Endothelial cell of hepatic sinusoid (primary cell): ENCODE measurements around the gene MORF4L2.

Source experiments
- in situ Hi-C: cut with HindIII; loops from 2 replicates; pipeline ENCODE4 v1.10.0; 2017; ENCODE audit warnings: low sequenced_read_pairs

MORF4L2 gene

DNA sequence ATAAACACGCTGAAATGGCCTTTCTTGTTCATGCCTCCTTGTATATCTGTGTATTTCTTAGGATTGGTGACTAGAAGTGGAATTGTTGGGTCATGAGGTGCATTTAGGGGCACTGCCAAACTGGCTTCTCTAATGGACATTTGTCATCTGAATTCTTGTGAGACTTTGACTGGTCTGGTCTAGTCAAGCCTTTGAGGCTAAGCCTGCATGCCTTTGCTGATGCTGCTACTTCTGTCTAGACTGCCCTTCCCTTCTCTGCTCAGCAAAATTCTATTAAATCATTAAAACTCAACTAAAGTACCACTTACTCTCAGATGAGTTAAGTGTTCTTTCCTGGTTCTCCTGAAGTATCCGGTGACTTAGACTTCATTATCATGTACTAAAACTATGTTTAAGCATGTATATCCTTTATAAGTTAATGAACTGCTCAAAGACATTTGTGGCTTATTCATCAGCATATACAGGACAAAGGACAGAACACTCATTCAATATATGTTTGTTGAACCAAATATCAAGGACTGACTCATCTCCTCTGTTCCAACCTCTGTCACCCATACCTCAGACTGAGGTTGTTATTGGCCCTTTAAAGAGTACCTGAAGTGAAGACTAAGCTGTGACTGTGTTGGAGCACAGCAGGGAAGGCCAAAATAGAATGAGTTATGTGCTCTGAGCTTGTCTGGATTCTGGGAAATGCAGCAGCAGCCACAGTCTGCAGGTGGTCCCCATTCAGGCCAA, 48.7 kb downstream of the MORF4L2 start:
- in situ Hi-C loops, result no loop called here

DNA sequence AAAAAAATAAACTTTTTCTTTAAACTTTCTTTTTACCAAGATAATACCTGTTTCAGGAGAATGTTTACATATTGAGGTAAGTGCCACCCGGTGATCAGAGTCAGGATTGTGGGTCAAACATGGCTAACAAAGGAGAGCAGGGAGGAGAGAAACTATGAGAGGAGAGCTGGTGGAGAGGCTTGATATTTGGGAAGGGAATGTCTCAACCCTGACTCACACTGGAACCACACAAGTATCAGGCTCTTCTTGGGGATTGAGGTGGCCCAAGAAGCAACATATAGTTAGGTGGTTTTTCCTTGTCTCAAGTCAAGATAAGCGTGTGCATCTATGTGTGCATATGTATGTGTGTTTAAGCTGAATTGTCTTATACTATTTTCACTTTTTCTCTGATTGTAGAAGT, 51.1 kb downstream of the MORF4L2 start:
- in situ Hi-C loops, result no loop called here

DNA sequence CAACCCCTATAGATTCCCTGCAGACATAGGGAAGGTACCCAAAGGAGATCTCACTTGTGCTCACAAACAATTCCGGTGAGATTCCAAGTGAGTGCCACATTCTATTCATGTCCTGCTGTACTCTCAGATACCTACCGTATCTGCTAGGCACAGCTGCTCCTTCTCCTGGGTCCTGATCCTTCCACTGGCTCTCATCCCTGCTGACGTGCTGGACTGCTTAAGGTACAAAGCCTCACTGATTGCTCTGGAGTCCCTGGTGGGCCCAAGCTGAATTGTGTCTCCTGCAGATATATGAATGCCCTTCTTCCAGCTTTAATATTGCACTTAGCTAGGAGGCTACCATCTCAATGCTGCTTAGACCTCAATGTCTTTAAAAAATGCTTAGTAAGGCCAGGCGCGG, 55.4 kb downstream of the MORF4L2 start:
- in situ Hi-C loops, result no loop called here

DNA sequence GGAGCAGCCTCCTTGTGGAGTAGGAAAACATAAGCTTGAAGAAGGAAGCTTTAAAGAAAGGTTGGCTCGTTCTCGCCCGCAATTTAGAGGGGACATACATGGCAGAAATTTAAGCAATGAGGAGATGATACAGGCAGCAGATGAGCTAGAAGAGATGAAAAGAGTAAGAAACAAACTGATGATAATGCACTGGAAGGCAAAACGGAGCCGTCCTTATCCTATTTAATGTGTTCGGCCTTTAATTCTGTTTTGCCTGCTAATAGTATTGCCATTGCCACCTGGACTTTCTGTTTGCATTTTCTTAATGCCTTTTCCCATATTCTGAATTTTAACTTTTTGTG, 56.4 kb downstream of the MORF4L2 start:
- in situ Hi-C loops, result no loop called here

DNA sequence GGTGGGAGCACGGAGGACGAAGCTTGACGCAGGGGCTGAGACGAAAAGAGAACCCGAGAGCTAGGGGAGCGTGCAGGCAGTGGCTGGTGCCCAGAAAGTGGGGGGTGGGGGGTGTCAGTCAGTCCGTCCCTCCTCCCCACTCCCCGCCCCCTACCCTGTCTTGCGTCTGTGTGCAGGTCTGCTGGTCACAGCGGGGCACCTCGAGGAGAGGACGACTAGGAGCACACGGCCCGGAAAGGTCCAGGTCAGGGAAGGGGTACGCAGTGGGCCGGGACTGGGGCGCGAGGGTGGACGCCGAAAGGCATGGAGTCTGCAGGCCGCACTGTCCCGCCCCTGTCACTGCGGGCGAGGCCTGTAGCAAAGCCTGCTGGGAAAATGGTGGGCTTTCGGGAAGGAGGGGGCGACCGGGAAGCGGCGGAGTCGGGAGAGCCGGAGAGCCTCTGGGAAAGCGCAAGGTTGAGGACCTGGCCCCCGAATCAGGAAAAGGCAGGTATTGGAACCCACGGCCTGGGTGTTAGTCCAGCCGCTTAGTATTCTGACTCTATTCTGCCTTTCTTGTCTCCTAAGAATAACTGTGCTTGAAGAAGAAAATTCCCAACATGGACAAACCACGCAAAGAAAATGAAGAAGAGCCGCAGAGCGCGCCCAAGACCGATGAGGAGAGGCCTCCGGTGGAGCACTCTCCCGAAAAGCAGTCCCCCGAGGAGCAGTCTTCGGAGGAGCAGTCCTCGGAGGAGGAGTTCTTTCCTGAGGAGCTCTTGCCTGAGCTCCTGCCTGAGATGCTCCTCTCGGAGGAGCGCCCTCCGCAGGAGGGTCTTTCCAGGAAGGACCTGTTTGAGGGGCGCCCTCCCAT, 57.0 kb downstream of the MORF4L2 start:
- in situ Hi-C loops, result no loop called here

DNA sequence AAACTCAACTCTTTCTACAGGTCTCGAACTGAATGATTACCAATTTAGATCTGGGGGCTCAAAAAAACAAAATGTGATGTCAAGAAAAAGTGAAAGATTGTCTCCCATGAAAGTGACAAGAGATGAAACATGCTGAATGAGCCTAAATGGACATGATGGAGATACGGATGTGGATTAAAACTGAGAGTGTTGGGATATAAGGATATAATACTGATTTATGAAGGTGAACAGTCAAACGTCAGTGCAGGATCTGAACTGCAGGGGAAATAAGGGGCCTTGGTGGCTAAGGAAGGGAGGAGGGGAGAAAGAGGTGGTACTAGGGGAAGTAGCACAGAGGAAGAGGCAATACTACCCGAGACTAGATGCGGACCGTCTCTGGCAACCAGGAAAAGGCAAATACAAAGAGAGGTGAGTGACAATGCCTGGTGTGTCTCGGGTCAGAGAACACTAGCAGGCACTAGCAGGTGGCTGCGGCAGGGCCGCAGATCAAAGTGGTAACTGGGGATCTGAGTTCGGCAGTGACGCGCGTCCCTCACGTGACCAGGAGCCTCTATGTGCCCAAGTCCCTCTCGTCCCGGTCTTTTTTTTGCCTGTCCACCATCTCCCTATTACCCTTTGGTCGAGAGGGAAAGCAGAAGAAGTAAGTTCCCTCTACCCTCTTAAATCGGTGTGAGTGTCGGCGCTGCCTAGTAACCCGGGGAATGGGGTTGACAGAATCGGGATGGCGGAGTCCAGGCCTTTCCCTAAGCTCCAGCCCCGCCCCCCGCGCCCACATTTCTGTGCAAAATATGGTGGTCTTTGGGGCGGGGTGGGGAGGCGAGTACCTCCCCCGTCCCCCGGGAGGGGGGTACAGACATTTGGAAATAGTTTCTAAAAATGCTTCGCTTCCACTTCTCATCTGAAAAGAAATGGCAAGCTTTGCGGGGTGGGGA, 57.8 kb downstream of the MORF4L2 start, which contains the start of gene TCEAL1:
TCEAL1 (plus strand) TSS at position 590 of the 932 bp plus-strand sequence. CDS start 942 bp downstream, outside the sequence.
- in situ Hi-C loops, result no loop called here

DNA sequence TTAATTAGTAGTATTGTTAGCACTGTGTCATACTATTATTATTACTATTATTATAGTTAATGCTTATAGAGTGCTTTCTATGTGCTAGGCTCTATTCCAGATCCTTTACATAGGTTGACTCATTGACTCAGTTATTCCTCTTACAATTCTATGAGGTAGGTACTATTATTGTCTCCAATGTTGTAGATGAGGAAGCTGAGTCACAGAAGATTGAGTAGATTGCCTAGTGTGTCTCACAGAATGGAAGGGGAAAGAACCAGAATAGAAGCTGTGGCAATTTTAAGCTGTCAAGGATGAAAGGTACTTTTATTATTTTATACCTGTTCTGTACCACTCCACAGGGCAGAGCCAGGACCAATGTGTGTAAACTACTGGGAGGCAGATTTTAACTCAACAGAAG, 59.6 kb downstream of the MORF4L2 start:
- in situ Hi-C loops, result no loop called here
